ENCODE measurements around the gene P2RY13. TPM values are rescaled to one million over a fixed set of nuclear protein-coding genes. Genes with fewer than 3 reads are reported as not detected.

P2RY13 gene
- total and polyA plus RNA-seq, 2 of the 13 experiments (the other 11 are each of a cell fraction or from before 2014, with no cell fraction given): not detected

DNA sequence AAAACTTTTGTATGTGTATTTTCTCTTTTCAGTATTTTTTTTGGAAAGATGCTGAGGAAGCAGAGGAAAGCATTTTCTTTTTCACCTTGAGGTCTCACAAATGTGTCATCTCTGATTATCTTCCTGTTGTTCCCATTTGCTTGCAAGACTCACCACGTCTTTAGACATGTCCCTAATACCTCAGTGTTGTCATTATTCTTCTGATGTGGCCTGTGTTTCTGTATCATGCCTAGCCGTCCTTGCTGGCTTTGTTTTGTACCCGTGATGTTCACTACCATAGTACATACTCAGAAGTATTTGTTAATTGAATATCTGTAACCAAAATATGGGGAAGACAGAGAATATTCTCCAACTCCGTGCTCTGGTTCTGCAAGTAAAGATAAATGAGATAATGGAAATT is 46.0 kb downstream of the P2RY13 start:
- intact Hi-C loops (cut with micrococcal nuclease; ENCODE audit: unreplicated experiment) (loop anchor here (1.0 to 5.0 kb wide), 3 partner anchors 56 to 216 kb away; no protein-coding TSS in a partner anchor), in situ Hi-C loops (cut with HindIII; ENCODE audit: extremely low pct_ligation_motif_present, low pct_unique_long_range_greater_than_20kb) (loop anchor here (5.0 kb wide), 2 partner anchors 56 to 116 kb away; no protein-coding TSS in a partner anchor)
- Histone ChIP-seq H4K20me1 (ENCODE audit: insufficient read depth, low read length) (no peaks in the 10 kb centered on the region), H3K27me3 (ENCODE audit: control insufficient read depth in 1 of 2, insufficient read depth in 2 of 2, low read length in 2 of 2) (no peaks in the 10 kb centered on the region), H2AFZ (ENCODE audit: low read length) (no peak overlapping the region), H3K9ac (ENCODE audit: insufficient read depth, low read depth, low read length) (no peak overlapping the region), H3K4me2 (ENCODE audit: low read depth, low read length) (no peak overlapping the region), H3K4me3 (replicated peaks in 1 of 3; ENCODE audit: insufficient read depth in 1 of 3, low read depth in 2 of 3, low read length in 3 of 3) (no peak overlapping the region), H3K36me3 (replicated peaks in 1 of 2; ENCODE audit: control insufficient read depth in 1 of 2, insufficient read depth in 2 of 2, low read length in 2 of 2) (no peaks in the 10 kb centered on the region), H3K27ac (ENCODE audit: extremely low read length, insufficient read depth, low read length) (no peak overlapping the region), H3K79me2 (ENCODE audit: insufficient read depth, low read length) (no peaks in the 10 kb centered on the region), H3K4me1 (ENCODE audit: insufficient read depth, low read length) (peaks cover 23% of the 10 kb centered on the region), H3K9me3 (ENCODE audit: low read length) (no peaks in the 10 kb centered on the region)
- FAIRE-seq (no peak), ATAC-seq (peak; percentile 54), DNase-seq (ENCODE audit: low spot score) (no peak)
- BruUV-seq (replicated peaks): no TSS peak
- TF ChIP-seq DNMT3B (CRISPR knock-in tag; conservative IDR thresholded peaks at IDR 0.05) (no peak), NFATC3 (CRISPR knock-in tag; IDR thresholded peaks at IDR 0.05) (no peak), RFXAP (CRISPR knock-in tag; IDR thresholded peaks at IDR 0.05; ENCODE audit: borderline replicate concordance) (no peak), ZNF572 (CRISPR knock-in tag; IDR thresholded peaks at IDR 0.05) (no peak), HCFC1 (IDR thresholded peaks at IDR 0.05; ENCODE audit: low read depth, low read length) (no peak), CBX5 (CRISPR knock-in tag; IDR thresholded peaks at IDR 0.05; ENCODE audit: borderline replicate concordance) (no peak), KAT7 (CRISPR knock-in tag; IDR thresholded peaks at IDR 0.05; ENCODE audit: borderline replicate concordance) (no peak), NCOR1 (IDR thresholded peaks at IDR 0.05; ENCODE audit: borderline replicate concordance, low read length) (no peak), ZNF496 (CRISPR knock-in tag; IDR thresholded peaks at IDR 0.05; ENCODE audit: insufficient replicate concordance) (no peak)
- TF ChIP-seq, protein P1, sequence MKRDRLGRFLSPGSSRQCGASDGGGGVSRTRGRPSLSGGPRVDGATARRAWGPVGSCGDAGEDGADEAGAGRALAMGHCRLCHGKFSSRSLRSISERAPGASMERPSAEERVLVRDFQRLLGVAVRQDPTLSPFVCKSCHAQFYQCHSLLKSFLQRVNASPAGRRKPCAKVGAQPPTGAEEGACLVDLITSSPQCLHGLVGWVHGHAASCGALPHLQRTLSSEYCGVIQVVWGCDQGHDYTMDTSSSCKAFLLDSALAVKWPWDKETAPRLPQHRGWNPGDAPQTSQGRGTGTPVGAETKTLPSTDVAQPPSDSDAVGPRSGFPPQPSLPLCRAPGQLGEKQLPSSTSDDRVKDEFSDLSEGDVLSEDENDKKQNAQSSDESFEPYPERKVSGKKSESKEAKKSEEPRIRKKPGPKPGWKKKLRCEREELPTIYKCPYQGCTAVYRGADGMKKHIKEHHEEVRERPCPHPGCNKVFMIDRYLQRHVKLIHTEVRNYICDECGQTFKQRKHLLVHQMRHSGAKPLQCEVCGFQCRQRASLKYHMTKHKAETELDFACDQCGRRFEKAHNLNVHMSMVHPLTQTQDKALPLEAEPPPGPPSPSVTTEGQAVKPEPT (CRISPR knock-in tag; IDR thresholded peaks at IDR 0.05; ENCODE audit: low read depth): no peak
- TF ChIP-seq, protein P2, sequence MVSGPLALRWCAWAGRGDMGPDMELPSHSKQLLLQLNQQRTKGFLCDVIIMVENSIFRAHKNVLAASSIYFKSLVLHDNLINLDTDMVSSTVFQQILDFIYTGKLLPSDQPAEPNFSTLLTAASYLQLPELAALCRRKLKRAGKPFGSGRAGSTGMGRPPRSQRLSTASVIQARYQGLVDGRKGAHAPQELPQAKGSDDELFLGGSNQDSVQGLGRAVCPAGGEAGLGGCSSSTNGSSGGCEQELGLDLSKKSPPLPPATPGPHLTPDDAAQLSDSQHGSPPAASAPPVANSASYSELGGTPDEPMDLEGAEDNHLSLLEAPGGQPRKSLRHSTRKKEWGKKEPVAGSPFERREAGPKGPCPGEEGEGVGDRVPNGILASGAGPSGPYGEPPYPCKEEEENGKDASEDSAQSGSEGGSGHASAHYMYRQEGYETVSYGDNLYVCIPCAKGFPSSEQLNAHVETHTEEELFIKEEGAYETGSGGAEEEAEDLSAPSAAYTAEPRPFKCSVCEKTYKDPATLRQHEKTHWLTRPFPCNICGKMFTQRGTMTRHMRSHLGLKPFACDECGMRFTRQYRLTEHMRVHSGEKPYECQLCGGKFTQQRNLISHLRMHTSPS (CRISPR knock-in tag; IDR thresholded peaks at IDR 0.05; ENCODE audit: low read depth): no peak
- 13% methylated on average over 4 of the region's 4 CpGs for WGBS (ENCODE audit: low lambda C conversion rate)
- CTCF ChIA-PET (ENCODE audit: low intra/inter-chr PET ratio, low total read pairs): interaction anchor here (1.7 to 6.6 kb wide), 3 partner anchors 55 to 126 kb away, joined by 13 to 130 read pairs (median 18); no protein-coding TSS in a partner anchor
- POLR2A ChIA-PET: no interaction called here
